SU-DHL-6 (cell line): ENCODE results near the gene LCOR.

Source experiments
- H2AFZ ChIP-seq: fragments of 200-600 bp; sonication (generic); 2 replicates; pipeline ENCODE4 v1.6.1; 2014; ENCODE audit warnings: low read depth, mild to moderate bottlenecking, moderate library complexity, mixed read lengths, antibody characterized with exemption, low read length; ENCODE audit not compliant: severe bottlenecking
- H3F3A ChIP-seq: fragments of 200-600 bp; shearing (Covaris generic); 2 replicates; pipeline ENCODE4 v1.6.0; 2016; ENCODE audit warnings: antibody characterized with exemption, mild to moderate bottlenecking; ENCODE audit not compliant: insufficient read depth
- H3K27ac ChIP-seq: fragments of 200-600 bp; sonication (generic); 2 replicates; pipeline ENCODE4 v1.5.1; 2016; ENCODE audit warnings: low read depth, mild to moderate bottlenecking, low read length, moderate library complexity, mixed read lengths
- H3K27me3 ChIP-seq: fragments of 200-600 bp; sonication (generic), shearing (Covaris generic); 2 replicates; pipeline ENCODE4 v1.6.0; 2014; ENCODE audit warnings: mild to moderate bottlenecking, low read length
- H3K36me3 ChIP-seq: fragments of 200-600 bp; sonication (generic); 2 replicates; pipeline ENCODE4 v1.6.1; 2014; ENCODE audit warnings: mild to moderate bottlenecking, low read length, mixed read lengths
- H3K4me2 ChIP-seq: fragments of 300-600, 200-600 bp; shearing (Covaris generic), sonication (generic); 2 replicates; pipeline ENCODE4 v1.6.0; 2014; ENCODE audit warnings: low read length, low read depth, mild to moderate bottlenecking; ENCODE audit not compliant: poor library complexity, severe bottlenecking
- H3K4me3 ChIP-seq: fragments of 200-600 bp; sonication (generic); 2 replicates; pipeline ENCODE4 v1.5.1; 2014; ENCODE audit warnings: antibody characterized with exemption, low read length, mild to moderate bottlenecking, mixed read lengths; ENCODE audit not compliant: insufficient read depth, poor library complexity, severe bottlenecking
- H3K79me2 ChIP-seq: fragments of 200-600 bp; sonication (generic); 2 replicates; pipeline ENCODE4 v1.6.1; 2014; ENCODE audit warnings: mild to moderate bottlenecking, low read length, moderate library complexity; ENCODE audit not compliant: insufficient read depth
- H3K9ac ChIP-seq: fragments of 200-600 bp; sonication (generic); 2 replicates; pipeline ENCODE4 v1.7.0; 2014; ENCODE audit warnings: mild to moderate bottlenecking, low read length
- H3K9me2 ChIP-seq: fragments of 200-600 bp; sonication (generic); replicated peaks from 2 replicates; pipeline ENCODE4 v1.6.1; 2014; ENCODE audit warnings: low read length; ENCODE audit not compliant: insufficient read depth
- H3K9me3 ChIP-seq: fragments of 200-600 bp; sonication (generic); 2 replicates; pipeline ENCODE4 v1.6.1; 2014; ENCODE audit warnings: low read length, mixed read lengths; ENCODE audit not compliant: insufficient read depth
- H4K20me1 ChIP-seq: fragments of 200-600 bp; sonication (generic); 2 replicates; pipeline ENCODE4 v1.6.1; 2014; ENCODE audit warnings: low read depth, mild to moderate bottlenecking, antibody characterized with exemption, low read length, moderate library complexity, mixed read lengths
- EZH2phosphoT487 ChIP-seq: fragments of 200-600 bp; sonication (generic), shearing (Covaris generic); conservative IDR thresholded peaks from 2 replicates; pipeline ENCODE4 v1.6.1; 2018; ENCODE audit warnings: mild to moderate bottlenecking, antibody characterized with exemption, low read length, moderate library complexity, mixed read lengths
- TF ChIP-seq, protein P1 (sequence below): fragments of 200-600 bp; sonication (generic); IDR thresholded peaks from one replicate; pipeline ENCODE4 v1.5.1; 2017; ENCODE audit warnings: antibody characterized with exemption, mild to moderate bottlenecking, low read length, moderate library complexity; ENCODE audit not compliant: insufficient read depth, poor library complexity, severe bottlenecking

The LCOR gene

DNA sequence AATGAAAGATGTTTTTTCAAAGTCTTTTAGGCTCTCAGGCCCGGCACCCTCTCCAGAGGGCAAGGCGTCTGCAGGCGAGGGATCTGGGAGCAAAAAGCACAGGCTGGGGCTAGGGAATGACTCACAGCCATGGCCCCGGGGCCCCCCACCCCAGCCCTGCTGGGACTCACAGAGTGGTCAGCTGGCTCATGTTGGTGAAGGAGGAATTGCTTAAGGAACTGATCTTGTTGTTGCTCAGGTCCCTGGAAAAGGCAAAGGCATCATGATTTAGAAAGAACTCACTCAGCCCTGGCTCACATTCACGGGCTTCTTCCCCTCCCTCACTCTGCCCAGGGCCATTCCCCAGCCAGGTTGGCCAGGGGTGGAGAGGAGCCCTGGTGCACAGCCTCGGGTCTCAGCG, 202.2 kb downstream of the LCOR start:
- TF ChIP-seq, protein P1, sequence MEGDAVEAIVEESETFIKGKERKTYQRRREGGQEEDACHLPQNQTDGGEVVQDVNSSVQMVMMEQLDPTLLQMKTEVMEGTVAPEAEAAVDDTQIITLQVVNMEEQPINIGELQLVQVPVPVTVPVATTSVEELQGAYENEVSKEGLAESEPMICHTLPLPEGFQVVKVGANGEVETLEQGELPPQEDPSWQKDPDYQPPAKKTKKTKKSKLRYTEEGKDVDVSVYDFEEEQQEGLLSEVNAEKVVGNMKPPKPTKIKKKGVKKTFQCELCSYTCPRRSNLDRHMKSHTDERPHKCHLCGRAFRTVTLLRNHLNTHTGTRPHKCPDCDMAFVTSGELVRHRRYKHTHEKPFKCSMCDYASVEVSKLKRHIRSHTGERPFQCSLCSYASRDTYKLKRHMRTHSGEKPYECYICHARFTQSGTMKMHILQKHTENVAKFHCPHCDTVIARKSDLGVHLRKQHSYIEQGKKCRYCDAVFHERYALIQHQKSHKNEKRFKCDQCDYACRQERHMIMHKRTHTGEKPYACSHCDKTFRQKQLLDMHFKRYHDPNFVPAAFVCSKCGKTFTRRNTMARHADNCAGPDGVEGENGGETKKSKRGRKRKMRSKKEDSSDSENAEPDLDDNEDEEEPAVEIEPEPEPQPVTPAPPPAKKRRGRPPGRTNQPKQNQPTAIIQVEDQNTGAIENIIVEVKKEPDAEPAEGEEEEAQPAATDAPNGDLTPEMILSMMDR, result no peak
- no peak for TF ChIP-seq EZH2phosphoT487
- Histone ChIP-seq H3K79me2 (no peaks in the 10 kb centered on the region), H2AFZ (no peak overlapping the region)

DNA sequence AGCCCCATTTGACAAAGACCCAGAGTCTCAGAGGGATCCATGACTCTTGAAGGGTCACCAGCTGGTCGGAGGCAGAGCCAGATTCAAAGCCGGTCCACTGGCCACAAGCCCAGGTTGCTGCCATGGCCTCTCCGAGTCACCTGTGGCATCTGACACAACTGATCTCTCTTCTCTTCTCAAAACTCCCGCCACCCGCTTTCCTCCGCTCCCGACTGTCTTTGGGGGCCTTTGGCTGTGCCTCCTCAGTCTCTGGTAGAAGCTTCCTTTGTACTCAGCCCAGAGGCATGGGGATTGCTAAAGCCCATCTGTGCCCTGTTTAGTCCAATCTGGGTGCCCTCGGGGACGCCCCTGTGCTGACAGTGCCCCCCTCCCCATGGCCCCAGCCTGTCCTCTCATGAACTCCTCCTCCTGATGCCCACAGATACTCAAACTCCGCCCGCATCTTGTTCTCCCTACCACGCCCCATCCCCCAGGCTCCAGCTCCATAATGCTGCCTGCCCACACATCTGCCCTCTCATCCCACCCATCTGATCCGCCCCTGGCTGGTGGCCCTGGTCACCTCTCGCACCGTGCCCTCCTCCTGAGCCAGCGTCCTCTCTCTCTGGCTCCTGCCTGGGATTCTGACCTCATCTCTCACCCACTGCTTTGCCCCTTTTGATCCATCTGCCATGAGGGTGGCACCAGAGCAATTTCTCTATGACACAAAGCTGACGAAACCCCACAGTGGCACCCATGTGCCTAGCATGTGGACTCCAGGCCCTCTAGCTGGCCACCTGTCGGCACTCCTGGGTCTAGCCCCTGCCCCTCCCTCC, 203.1 kb downstream of the LCOR start:
- H3K4me2 ChIP-seq, result no peak overlapping the region
- H3K79me2 ChIP-seq, result no peaks in the 10 kb centered on the region
- no peak overlapping the region for H2AFZ ChIP-seq
- H3K4me3 ChIP-seq, result no peak overlapping the region
- H3K9me2 ChIP-seq, result no peaks in the 10 kb centered on the region
- no peaks in the 10 kb centered on the region for H4K20me1 ChIP-seq
- H3K9me3 ChIP-seq, result no peaks in the 10 kb centered on the region
- H3K27me3 ChIP-seq, result no peaks in the 10 kb centered on the region
- no peaks in the 10 kb centered on the region for H3F3A ChIP-seq
- no peak for TF ChIP-seq EZH2phosphoT487
- TF ChIP-seq, protein P1, result no peak
- H3K36me3 ChIP-seq, result no peaks in the 10 kb centered on the region
- no peak overlapping the region for H3K9ac ChIP-seq
- no peak overlapping the region for H3K27ac ChIP-seq

More for the DNA sequence above, 202.2 kb downstream of the LCOR start:
- Histone ChIP-seq H3K27me3 (no peaks in the 10 kb centered on the region), H3K27ac (no peak overlapping the region), H3K36me3 (no peaks in the 10 kb centered on the region), H4K20me1 (no peaks in the 10 kb centered on the region), H3F3A (no peaks in the 10 kb centered on the region), H3K9me3 (no peaks in the 10 kb centered on the region), H3K4me3 (no peak overlapping the region), H3K4me2 (no peak overlapping the region), H3K9me2 (no peaks in the 10 kb centered on the region), H3K9ac (no peak overlapping the region)

DNA sequence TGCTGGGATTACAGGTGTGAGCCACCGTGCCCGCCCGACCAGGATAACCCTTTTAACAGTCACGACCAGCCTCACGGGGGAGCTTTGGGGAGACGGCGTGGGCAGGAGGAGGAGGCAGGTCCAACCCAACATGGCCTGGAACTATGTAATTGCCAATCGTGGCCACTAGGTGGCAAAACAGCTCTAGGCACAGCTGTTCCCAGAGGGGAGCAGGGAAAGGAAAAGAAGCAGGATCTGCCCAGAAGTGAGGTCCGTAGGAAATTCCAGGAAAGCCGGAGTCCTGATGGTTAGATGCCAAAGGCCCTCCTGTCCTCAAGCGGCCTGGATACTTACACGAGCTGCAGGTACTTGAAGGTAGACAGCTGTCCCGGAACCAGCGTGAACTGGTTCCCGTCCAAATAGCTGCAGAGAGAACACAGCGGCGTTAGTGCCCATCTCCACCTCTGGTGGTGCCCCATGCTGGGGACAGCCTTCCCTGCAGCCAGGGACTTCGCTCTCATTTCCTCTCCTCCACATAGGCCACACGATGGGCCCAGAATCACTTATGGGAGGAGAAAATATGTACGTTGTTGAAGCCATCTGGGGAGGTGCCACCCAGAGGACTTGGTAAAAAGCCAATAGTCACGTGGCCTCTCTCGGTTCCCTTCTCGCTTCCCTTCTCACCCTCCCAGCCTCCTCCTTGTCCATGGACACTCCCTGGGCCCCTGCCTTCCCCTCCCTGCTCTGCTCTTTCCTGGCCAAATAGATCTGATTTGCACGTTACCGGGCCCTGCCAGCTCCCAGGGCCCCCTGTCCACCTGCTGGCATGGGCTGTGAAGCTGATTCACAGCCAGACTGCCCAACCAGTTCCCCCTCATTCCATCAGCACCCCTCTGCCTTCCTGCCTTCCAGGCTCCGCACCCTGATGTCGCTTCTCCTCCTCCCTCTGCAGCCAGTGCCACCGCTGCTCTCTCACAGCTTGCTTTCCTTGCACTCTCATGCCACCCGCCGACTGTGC, 205.6 kb downstream of the LCOR start:
- Histone ChIP-seq H3K9ac (no peak overlapping the region), H3K9me2 (no peaks in the 10 kb centered on the region), H2AFZ (peak overlapping the region; percentile 14), H3K4me3 (no peak overlapping the region), H3K9me3 (no peaks in the 10 kb centered on the region), H3F3A (no peaks in the 10 kb centered on the region), H3K4me2 (no peak overlapping the region), H3K27ac (no peak overlapping the region), H3K27me3 (no peaks in the 10 kb centered on the region), H3K36me3 (no peaks in the 10 kb centered on the region), H3K79me2 (no peaks in the 10 kb centered on the region), H4K20me1 (no peaks in the 10 kb centered on the region)
- no peak for TF ChIP-seq EZH2phosphoT487
- TF ChIP-seq, protein P1, result peak; percentile 85
